ENCODE results near the gene KPNA3.

DNA sequence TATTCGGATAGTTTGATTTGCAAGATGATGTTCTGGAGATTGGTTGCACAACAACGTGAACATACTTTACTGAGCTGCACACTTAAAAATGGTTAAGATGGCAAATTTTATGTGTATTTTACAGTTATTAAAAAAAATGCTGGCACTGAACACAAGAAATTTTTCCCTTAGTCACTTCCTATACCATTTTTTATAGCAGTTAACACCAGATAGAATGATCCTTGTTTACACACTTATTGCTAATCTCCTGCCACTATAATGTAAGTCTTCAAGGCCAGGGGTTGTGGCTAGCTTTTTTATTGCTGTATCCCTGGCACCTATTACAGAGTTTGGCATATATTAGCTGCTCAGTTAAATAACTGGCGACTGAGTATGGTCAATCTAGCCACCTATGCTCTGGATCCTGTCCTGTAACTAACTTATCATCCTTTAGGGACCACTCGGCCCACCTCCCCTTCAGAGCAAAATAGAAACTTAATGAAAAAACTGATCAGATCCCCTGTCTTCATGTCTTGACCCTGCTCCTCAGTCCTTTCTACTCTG is 99.2 kb downstream of the KPNA3 start:
- no peak for TF ChIP-seq POLR2A (IDR thresholded peaks at IDR 0.05; ENCODE audit: low read length)
- TF ChIP-seq GATA1 (IDR thresholded peaks at IDR 0.05; ENCODE audit: low read depth, low read length): no peak

Measured in erythroblast (primary cell).